Adrenal gland (tissue), 12 donors: Measurements from ENCODE around the gene ACOX3. TPM values are rescaled to one million over a fixed set of nuclear protein-coding genes. Genes with fewer than 3 reads are reported as not detected.

Experiments used
- DNase-seq, 7 donors: peaks; one replicate each; pipeline ENCODE4 v3.0.0-alpha.2; 2019 to 2020
- H3K27ac ChIP-seq, 5 donors: fragments of 200-600 bp; sonication (generic) in 4 of 5; 1 replicate in 3 of 5; 2 replicates in 2 of 5; pipeline versions ENCODE4 v1.5.1 to v1.8.0; 2016 to 2020; ENCODE audit warnings: mild to moderate bottlenecking in 1 of 5
- H3K27me3 ChIP-seq: fragments of 200-600 bp; 2 replicates; pipeline ENCODE4 v1.8.0; 2021
- H3K36me3 ChIP-seq, 2 donors: fragments of 200-600 bp; replicated peaks in 1 of 2; 1 replicate in 1 of 2; 2 replicates in 1 of 2; pipeline versions ENCODE4 v1.5.1 to v1.8.0; 2018 to 2022
- H3K4me1 ChIP-seq, 2 donors: fragments of 200-600 bp; replicated peaks in 1 of 2; 1 replicate in 1 of 2; 2 replicates in 1 of 2; pipeline versions ENCODE4 v1.5.1 to v1.8.0; 2018 to 2021
- H3K4me3 ChIP-seq, 4 donors: fragments of 200-600 bp; sonication (generic) in 3 of 4; one replicate each; pipeline ENCODE4 v1.5.1; 2016 to 2018
- H3K9me3 ChIP-seq, 3 donors: fragments of 200-600 bp; sonication (generic) in 1 of 3; replicated peaks in 1 of 3; 1 replicate in 2 of 3; 2 replicates in 1 of 3; pipeline versions ENCODE4 v1.5.1 to v1.8.0; 2016 to 2021
- POLR2A ChIP-seq, 2 donors: fragments of 450-650 bp; IDR thresholded peaks; one replicate each; pipeline ENCODE4 v1.6.1; 2017; ENCODE audit warnings: antibody characterized with exemption in 2 of 2, mild to moderate bottlenecking in 2 of 2, moderate library complexity in 1 of 2
- WGBS, 4 donors: extraction: QIAGEN DNeasy Blood & Tissue Kit in 2 of 4; methylation state at CpG; one replicate each; pipeline versions ENCODE4 v1.1.5 to v1.1.7; 2013 to 2017; 5-methylcytosine and 5-hydroxymethylcytosine counted together
- intact Hi-C, 2 donors: fragments of 100-400 bp; cut with DNase I; formaldehyde crosslinking; loops; one replicate each; pipeline versions ENCODE4 v1.14.1 to v1.15.0; 2022 to 2023
- polyA plus RNA-seq, 3 donors: library from polyadenylated mRNA; stranded (reverse); fragments of 200-250 nt in 2 of 3; fragments of 350-450 nt in 1 of 3; fragmentation: Illumina TruSeq in 1 of 3; extraction: RNeasy Lipid Tissue Mini Kit (QIAGEN cat#74804) in 1 of 3; gene quantifications; one replicate each; pipeline ENCODE4 v1.2.3, GENCODE V29; 2013 to 2014
- total RNA-seq, 9 donors: library from RNA; depleted of rRNA in 4 of 9; stranded (reverse); fragments of >200 nt in 4 of 9; fragments of 120-200 nt in 1 of 9; fragmentation: NEBNext Ultra II Directional in 1 of 9; extraction: Animal tissue kit (Norgen Biotek cat#: 25700) in 1 of 9; gene quantifications; one replicate each; pipeline versions ENCODE4 v1.1.0 to v1.2.4, GENCODE V29; 2013 to 2023
- TF ChIP-seq, protein P1 (sequence below), 6 experiments: fragments of 450-650 bp in 4 of 6; fragments of 200-600 bp in 2 of 6; sonication (generic) in 1 of 6; IDR thresholded peaks; 1 replicate in 5 of 6; 2 replicates in 1 of 6; pipeline versions ENCODE4 v1.5.1 to v1.8.0; 2016 to 2021; ENCODE audit warnings: antibody characterized with exemption in 6 of 6, mild to moderate bottlenecking in 2 of 6, moderate library complexity in 1 of 6
- donor health status: healthy with polysubstance abuse.
- donor health status: Bipolar disorder and iron deficiency.
- donor health status: DM: yes; HTN: yes; CAD: no.
- donor health status: DM: no; HTN: no; CAD: no.
- donor health status: DM: no; HTN: no; CAD: no.
- donor health status: DM: yes; HTN: yes; CAD: no.

Gene ACOX3
- total and polyA plus RNA-seq, 12 donors: 10.4 to 44.2 (median 26.3) TPM

DNA sequence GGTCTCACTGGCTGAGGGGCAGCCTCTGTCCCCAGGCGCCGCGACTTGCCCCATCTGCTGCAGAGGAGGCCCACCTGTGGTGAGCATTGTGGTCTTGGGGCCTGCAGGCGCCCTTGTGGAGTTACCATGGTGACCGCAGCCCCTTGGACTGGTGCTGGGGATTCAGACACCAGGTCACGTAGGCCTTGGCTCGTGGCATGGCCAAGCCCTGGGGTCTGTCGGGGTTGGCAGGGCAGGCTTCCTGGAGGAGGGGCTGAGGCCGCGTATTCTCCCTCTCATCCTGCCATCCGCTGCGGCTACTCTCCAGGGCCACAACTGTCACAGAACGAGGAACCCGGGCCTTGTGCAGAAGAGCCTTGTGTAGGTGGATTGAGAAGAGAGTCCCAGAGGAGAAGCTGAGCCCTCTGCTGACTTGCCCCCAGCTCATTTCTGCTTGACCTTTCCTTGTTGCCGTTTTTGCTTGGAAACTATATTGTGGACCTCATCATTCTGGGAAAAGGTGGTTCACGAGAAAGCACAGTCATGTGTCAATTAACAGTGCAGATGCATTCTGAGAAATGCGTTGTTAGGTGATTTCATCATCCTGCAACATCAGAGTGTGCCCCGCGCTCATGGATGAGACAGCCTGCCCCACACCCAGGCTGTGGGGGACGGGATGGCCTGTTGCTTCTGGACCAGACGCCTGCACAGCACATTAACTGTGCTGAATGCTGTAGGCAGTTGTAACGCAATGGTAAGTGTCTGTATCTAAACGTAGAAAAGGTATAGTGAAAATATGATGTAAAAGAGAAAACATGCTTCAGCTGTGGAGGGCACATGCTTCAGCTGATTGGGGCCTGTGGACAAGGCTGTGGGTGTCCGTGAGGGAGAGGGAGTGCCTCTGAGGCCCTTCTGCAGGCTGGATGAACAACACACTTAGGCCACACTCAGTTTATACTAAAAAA lies 38.5 kb upstream of the ACOX3 start:
- intact Hi-C loops: no loop called here

DNA sequence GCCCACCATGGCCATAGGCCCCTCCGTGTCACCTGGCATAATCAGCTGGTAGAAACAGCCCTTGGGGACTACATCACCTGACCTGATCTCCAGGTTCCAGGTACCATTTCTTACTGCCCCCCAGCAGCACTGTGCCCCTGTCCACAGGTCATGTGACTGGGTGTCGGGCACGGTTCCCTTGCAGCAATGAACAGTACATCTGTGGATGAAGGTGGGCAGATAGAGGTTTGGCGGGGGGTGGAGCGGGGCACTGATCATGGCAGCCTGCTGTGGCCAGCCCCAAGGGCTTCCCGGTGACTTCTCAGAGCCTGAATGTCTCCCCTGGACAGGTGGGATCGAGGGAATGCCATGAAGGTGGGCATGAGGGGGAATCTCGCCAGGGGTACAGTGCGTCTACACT lies 37.8 kb upstream of the ACOX3 start:
- intact Hi-C loops: no loop called here
- peaks cover 0 to 3% of the 10 kb centered on the region in 2 donors for H3K4me1 ChIP-seq
- no peak for DNase-seq
- H3K27me3 ChIP-seq: no peaks in the 10 kb centered on the region
- H3K4me3 ChIP-seq: no peak overlapping the region
- no peaks in the 10 kb centered on the region for H3K9me3 ChIP-seq
- no peak overlapping the region for H3K27ac ChIP-seq
- TF ChIP-seq, protein P1, sequence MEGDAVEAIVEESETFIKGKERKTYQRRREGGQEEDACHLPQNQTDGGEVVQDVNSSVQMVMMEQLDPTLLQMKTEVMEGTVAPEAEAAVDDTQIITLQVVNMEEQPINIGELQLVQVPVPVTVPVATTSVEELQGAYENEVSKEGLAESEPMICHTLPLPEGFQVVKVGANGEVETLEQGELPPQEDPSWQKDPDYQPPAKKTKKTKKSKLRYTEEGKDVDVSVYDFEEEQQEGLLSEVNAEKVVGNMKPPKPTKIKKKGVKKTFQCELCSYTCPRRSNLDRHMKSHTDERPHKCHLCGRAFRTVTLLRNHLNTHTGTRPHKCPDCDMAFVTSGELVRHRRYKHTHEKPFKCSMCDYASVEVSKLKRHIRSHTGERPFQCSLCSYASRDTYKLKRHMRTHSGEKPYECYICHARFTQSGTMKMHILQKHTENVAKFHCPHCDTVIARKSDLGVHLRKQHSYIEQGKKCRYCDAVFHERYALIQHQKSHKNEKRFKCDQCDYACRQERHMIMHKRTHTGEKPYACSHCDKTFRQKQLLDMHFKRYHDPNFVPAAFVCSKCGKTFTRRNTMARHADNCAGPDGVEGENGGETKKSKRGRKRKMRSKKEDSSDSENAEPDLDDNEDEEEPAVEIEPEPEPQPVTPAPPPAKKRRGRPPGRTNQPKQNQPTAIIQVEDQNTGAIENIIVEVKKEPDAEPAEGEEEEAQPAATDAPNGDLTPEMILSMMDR (IDR thresholded peaks at IDR 0.05): no peak
- no peak for TF ChIP-seq POLR2A (IDR thresholded peaks at IDR 0.05)
- 93 to 97% (median 95%) methylated on average over 7 to 9 of the region's 9 CpGs for WGBS, 4 donors
- peaks cover 0 to 7% of the 10 kb centered on the region in 2 donors for H3K36me3 ChIP-seq

More for the DNA sequence above, 38.5 kb upstream of the ACOX3 start:
- H3K9me3 ChIP-seq: no peaks in the 10 kb centered on the region
- DNase-seq: no peak
- no peaks in the 10 kb centered on the region for H3K4me1 ChIP-seq
- H3K4me3 ChIP-seq: no peak overlapping the region
- WGBS, 4 donors: 79 to 89% (median 87%) methylated on average over 13 to 24 of the region's 24 CpGs
- peaks cover 0 to 7% of the 10 kb centered on the region in 2 donors for H3K36me3 ChIP-seq
- H3K27ac ChIP-seq: no peak overlapping the region
- TF ChIP-seq POLR2A (IDR thresholded peaks at IDR 0.05): no peak
- TF ChIP-seq, protein P1 (IDR thresholded peaks at IDR 0.05): no peak
- H3K27me3 ChIP-seq: no peaks in the 10 kb centered on the region

DNA sequence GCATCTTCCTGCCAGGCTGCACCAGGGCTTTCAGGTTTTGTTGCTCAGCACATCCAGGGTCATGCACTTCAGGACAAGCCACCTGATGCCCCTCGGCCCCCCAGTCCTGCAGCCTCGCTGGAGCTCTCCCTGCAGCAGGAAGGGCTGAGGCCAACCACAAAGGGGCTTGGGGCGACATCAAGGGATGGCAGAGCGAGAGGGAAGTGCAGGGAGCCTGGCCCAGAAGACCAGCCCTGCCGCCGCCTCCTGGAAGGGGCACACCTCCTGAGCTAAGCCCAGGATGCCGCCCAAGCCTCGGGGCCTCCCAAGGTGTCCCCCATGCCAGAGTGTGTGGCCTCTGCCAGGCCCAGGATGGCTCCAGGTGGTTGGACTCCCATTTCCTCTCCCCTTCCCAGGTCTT lies 37.2 kb upstream of the ACOX3 start:
- no peak overlapping the region for H3K4me3 ChIP-seq
- intact Hi-C loops: no loop called here
- WGBS, 4 donors: 93 to 100% (median 99%) methylated on average over 1 to 8 of the region's 8 CpGs
- no peak for DNase-seq
- H3K9me3 ChIP-seq: no peaks in the 10 kb centered on the region
- no peak overlapping the region for H3K27ac ChIP-seq
- peaks cover 0 to 5% of the 10 kb centered on the region in 2 donors for H3K4me1 ChIP-seq
- no peak for TF ChIP-seq POLR2A (IDR thresholded peaks at IDR 0.05)
- TF ChIP-seq, protein P1 (IDR thresholded peaks at IDR 0.05): no peak
- H3K36me3 ChIP-seq: peaks cover 0 to 7% of the 10 kb centered on the region in 2 donors
- H3K27me3 ChIP-seq: no peaks in the 10 kb centered on the region

DNA sequence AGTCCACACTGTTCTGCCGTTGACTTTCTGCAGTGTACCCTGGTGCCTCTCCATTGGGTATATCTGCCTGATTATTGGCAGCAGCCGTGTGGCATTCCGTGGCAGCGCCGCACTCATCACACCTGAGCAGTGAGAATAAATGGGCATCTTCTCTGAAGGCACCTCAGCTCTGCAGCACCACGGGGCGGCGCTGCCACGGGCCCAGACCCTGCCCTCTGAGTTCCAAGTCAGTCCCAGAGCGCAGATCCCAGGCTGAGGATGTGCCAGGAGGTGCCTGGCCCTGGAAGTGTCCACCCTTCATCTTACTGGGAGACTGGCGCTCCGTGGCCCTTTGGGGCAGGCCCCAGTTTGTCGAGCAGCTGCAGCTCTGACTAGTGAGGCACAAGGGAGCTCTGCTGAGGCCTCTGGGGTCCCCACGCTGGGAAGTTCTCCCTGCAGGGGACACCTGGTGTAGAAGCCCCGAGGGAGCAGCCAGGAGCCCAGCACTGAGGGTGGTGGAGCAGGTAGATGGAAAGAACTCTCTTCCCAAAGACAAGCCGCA lies 36.6 kb upstream of the ACOX3 start:
- no peak for DNase-seq
- Histone ChIP-seq H3K9me3 (no peaks in the 10 kb centered on the region), H3K36me3 (peaks cover 0 to 7% of the 10 kb centered on the region in 2 donors), H3K4me3 (no peak overlapping the region), H3K27ac (no peak overlapping the region), H3K27me3 (no peaks in the 10 kb centered on the region), H3K4me1 (peaks cover 0 to 5% of the 10 kb centered on the region in 2 donors)
- TF ChIP-seq, protein P1 (IDR thresholded peaks at IDR 0.05): no peak
- no peak for TF ChIP-seq POLR2A (IDR thresholded peaks at IDR 0.05)
- WGBS, 4 donors: 93 to 97% (median 94%) methylated on average over 10 to 16 of the region's 16 CpGs
- intact Hi-C loops: no loop called here
